GM23338 (cell line): Measurements from ENCODE around the gene LDLRAD3. TPM values are rescaled to one million over a fixed set of nuclear protein-coding genes. Genes with fewer than 3 reads are reported as not detected.

ENCODE experiments used
- ATAC-seq: fragments of 200-7000 bp; cut with Tn5 transposase; 3 replicates; pipeline ENCODE4 v1.9.1; 2020
- DNase-seq: peaks from one replicate; pipeline ENCODE4 v3.0.0-alpha.2; 2015; ENCODE audit warnings: low spot score
- H2AFZ ChIP-seq: fragments of 200-600 bp; sonication (generic); 2 replicates; pipeline ENCODE4 v1.8.0; 2016; ENCODE audit warnings: antibody characterized with exemption, mild to moderate bottlenecking, moderate library complexity
- H3F3A ChIP-seq: fragments of 200-600 bp; sonication (generic); replicated peaks from 2 replicates; pipeline ENCODE4 v1.8.0; 2017; ENCODE audit warnings: antibody characterized with exemption, mixed run types, low read depth
- H3K27ac ChIP-seq: fragments of 200-600 bp; sonication (generic); 2 replicates; pipeline ENCODE4 v1.6.1; 2016; ENCODE audit warnings: low read depth
- H3K27me3 ChIP-seq: fragments of 200-600 bp; sonication (generic); 2 replicates; pipeline ENCODE4 v1.8.0; 2016; ENCODE audit warnings: mild to moderate bottlenecking, mixed run types, moderate library complexity; ENCODE audit not compliant: insufficient read depth
- H3K36me3 ChIP-seq: fragments of 200-600 bp; sonication (generic); 2 replicates; pipeline ENCODE4 v1.8.0; 2016; ENCODE audit warnings: mild to moderate bottlenecking; ENCODE audit not compliant: insufficient read depth
- H3K4me1 ChIP-seq: fragments of 200-600 bp; sonication (generic); 2 replicates; pipeline ENCODE4 v1.8.0; 2016; ENCODE audit warnings: mild to moderate bottlenecking, moderate library complexity; ENCODE audit not compliant: insufficient read depth
- H3K4me2 ChIP-seq: fragments of 200-600 bp; sonication (generic); 2 replicates; pipeline ENCODE4 v1.7.1; 2017; ENCODE audit warnings: mixed run types
- H3K4me3 ChIP-seq: fragments of 200-600 bp; sonication (generic); 2 replicates; pipeline ENCODE4 v1.6.1; 2016; ENCODE audit warnings: mixed run types
- H3K79me2 ChIP-seq: fragments of 200-600 bp; sonication (generic); replicated peaks from 2 replicates; pipeline ENCODE4 v1.8.0; 2017; ENCODE audit warnings: mild to moderate bottlenecking; ENCODE audit not compliant: insufficient read depth
- H3K9me2 ChIP-seq: fragments of 200-600 bp; sonication (generic); 2 replicates; pipeline ENCODE4 v1.8.0; 2017; ENCODE audit not compliant: insufficient read depth
- H4K20me1 ChIP-seq: fragments of 200-600 bp; sonication (generic); replicated peaks from 2 replicates; pipeline ENCODE4 v1.8.0; 2017; ENCODE audit warnings: mild to moderate bottlenecking; ENCODE audit not compliant: insufficient read depth
- H3K27ac Mint-ChIP-seq: 2 replicates; pipeline ENCODE4 v1.8.0; 2020; ENCODE audit warnings: inconsistent platforms, mild to moderate bottlenecking, moderate library complexity, mixed read lengths
- H3K27me3 Mint-ChIP-seq: 3 replicates; pipeline ENCODE4 v1.8.0; 2022; ENCODE audit warnings: low read depth, mild to moderate bottlenecking, moderate library complexity, mixed read lengths, inconsistent platforms; ENCODE audit not compliant: insufficient read depth, poor library complexity
- H3K36me3 Mint-ChIP-seq: 3 replicates; pipeline ENCODE4 v1.8.0; 2021; ENCODE audit warnings: low read depth, mild to moderate bottlenecking, inconsistent platforms, moderate library complexity, mixed read lengths
- H3K4me1 Mint-ChIP-seq: 3 replicates; pipeline ENCODE4 v1.8.0; 2020; ENCODE audit warnings: mild to moderate bottlenecking, inconsistent platforms, mixed read lengths
- H3K4me3 Mint-ChIP-seq: 3 replicates; pipeline ENCODE4 v1.8.0; 2021; ENCODE audit warnings: moderate library complexity, mild to moderate bottlenecking, inconsistent platforms, mixed read lengths
- H3K9me3 Mint-ChIP-seq: 3 replicates; pipeline ENCODE4 v1.8.0; 2020; ENCODE audit warnings: moderate library complexity, mild to moderate bottlenecking, inconsistent platforms, mixed read lengths
- CREB1 ChIP-seq: fragments of 250-450 bp; sonication (Bioruptor Pico); IDR thresholded peaks from 2 replicates; pipeline ENCODE4 v1.5.0; 2020; ENCODE audit warnings: low read depth, mild to moderate bottlenecking, moderate library complexity
- CTCF ChIP-seq, 2 experiments: fragments of 200-600 bp in 1 of 2; sonication (generic) in 1 of 2; conservative IDR thresholded peaks; 2 replicates each; pipeline versions ENCODE4 v1.5.1 to v1.6.1; 2016 to 2017; ENCODE audit warnings: antibody characterized with exemption in 2 of 2, low read depth in 2 of 2, mild to moderate bottlenecking in 2 of 2, moderate library complexity in 1 of 2
- ETS1 ChIP-seq: IDR thresholded peaks from 2 replicates; pipeline ENCODE4 v1.6.1; 2016; ENCODE audit warnings: antibody characterized with exemption
- EZH2 ChIP-seq: fragments of 200-600 bp; sonication (generic); IDR thresholded peaks from one replicate; pipeline ENCODE4 v1.8.0; 2017; ENCODE audit warnings: antibody characterized with exemption, mild to moderate bottlenecking, low read depth; ENCODE audit not compliant: unreplicated experiment
- EZH2phosphoT487 ChIP-seq: fragments of 200-600 bp; sonication (generic); IDR thresholded peaks from one replicate; pipeline ENCODE4 v1.8.1; 2018; ENCODE audit warnings: antibody characterized with exemption; ENCODE audit not compliant: unreplicated experiment
- JUNB ChIP-seq: IDR thresholded peaks from one replicate; pipeline ENCODE4 v1.6.1; 2016; ENCODE audit warnings: antibody characterized with exemption; ENCODE audit not compliant: unreplicated experiment
- NANOG ChIP-seq: IDR thresholded peaks from 2 replicates; pipeline ENCODE4 v1.6.1; 2016; ENCODE audit warnings: antibody characterized with exemption, borderline replicate concordance
- POLR2AphosphoS5 ChIP-seq: IDR thresholded peaks from 2 replicates; pipeline ENCODE4 v1.6.1; 2016; ENCODE audit warnings: antibody characterized with exemption, low read depth
- REST ChIP-seq: IDR thresholded peaks from one replicate; pipeline ENCODE4 v1.6.1; 2018; ENCODE audit warnings: antibody characterized with exemption; ENCODE audit not compliant: unreplicated experiment
- STAT1 ChIP-seq: IDR thresholded peaks from one replicate; pipeline ENCODE4 v1.6.1; 2016; ENCODE audit warnings: antibody characterized with exemption; ENCODE audit not compliant: unreplicated experiment
- ZNF114 ChIP-seq: fragments of 250-450 bp; sonication (Bioruptor Pico); IDR thresholded peaks from 2 replicates; pipeline ENCODE4 v1.5.0; 2020; ENCODE audit warnings: mild to moderate bottlenecking, moderate library complexity
- ZNF331 ChIP-seq: fragments of 250-450 bp; sonication (Bioruptor Pico); IDR thresholded peaks from 2 replicates; pipeline ENCODE4 v1.5.0; 2020; ENCODE audit warnings: low read depth, mild to moderate bottlenecking, moderate library complexity
- ZNF462 ChIP-seq: fragments of 250-450 bp; sonication (Bioruptor Pico); IDR thresholded peaks from 2 replicates; pipeline ENCODE4 v1.5.0; 2020; ENCODE audit warnings: mild to moderate bottlenecking, moderate library complexity
- polyA plus RNA-seq: library from polyadenylated mRNA; unstranded; fragments of >200 nt; fragmentation: Nextera tagmentation; extraction: Ambion mirVana; gene quantifications from 2 replicates; pipeline ENCODE4 v1.2.1, GENCODE V29; 2016
- total RNA-seq: library from RNA; depleted of rRNA; stranded (reverse); fragments of >200 nt; shearing (Covaris generic); gene quantifications from 2 replicates; pipeline ENCODE4 v1.2.3, GENCODE V29; 2014

The LDLRAD3 gene
- total and polyA plus RNA-seq, 2 experiments from 2014 or later: 8.5 to 19.4 TPM

GRCh38 chr11:35924811-35925210 lies 19.1 kb upstream of the LDLRAD3 start:
- Histone ChIP-seq H3K36me3 (no peaks in the 10 kb centered on the region), H3K27me3 (no peaks in the 10 kb centered on the region), H3K4me1 (no peaks in the 10 kb centered on the region; the same call in 1 of the 2 replicates), H3K4me2 (no peak overlapping the region), H3K27ac (no peak overlapping the region), H3K4me3 (no peak overlapping the region), H3K9me2 (no peaks in the 10 kb centered on the region), H3K79me2 (no peaks in the 10 kb centered on the region), H2AFZ (no peak overlapping the region), H3F3A (no peaks in the 10 kb centered on the region), H4K20me1 (no peaks in the 10 kb centered on the region)
- H3K4me3 Mint-ChIP-seq: no peak overlapping the region
- H3K9me3 Mint-ChIP-seq: no peaks in the 10 kb centered on the region
- no peaks in the 10 kb centered on the region for H3K36me3 Mint-ChIP-seq
- peaks cover 10% of the 10 kb centered on the region for H3K4me1 Mint-ChIP-seq
- no peak overlapping the region for H3K27ac Mint-ChIP-seq
- ATAC-seq (no peak), DNase-seq (no peak)
- TF ChIP-seq EZH2phosphoT487 (no peak), POLR2AphosphoS5 (no peak), ETS1 (no peak), ZNF462 (no peak), STAT1 (no peak), EZH2 (no peak), ZNF114 (CRISPR knock-in tag) (no peak), CREB1 (no peak), REST (no peak), CTCF (conservative IDR thresholded peaks at IDR 0.05; ENCODE audit: low read depth in 2 of 2) (no peak), JUNB (no peak), NANOG (no peak), ZNF331 (CRISPR knock-in tag) (no peak)
- H3K27me3 Mint-ChIP-seq: peaks cover 4% of the 10 kb centered on the region
